UCSD-AML1 (cell line): ENCODE measurements around the gene RPS19BP1.
"Not testable (repeated sequence)": the region's sequence is repeated elsewhere in the genome, so short reads cannot be mapped to it uniquely, and the experiment has no call there.

Experiments
- DNase-seq: peaks from one replicate; lab custom pipeline; 2025; ENCODE audit not compliant: unreplicated experiment; lab: John Stamatoyannopoulos, UW

Gene RPS19BP1

GRCh38 chr22:39528681-39529486, 3.7 kb downstream of the RPS19BP1 start:
- peak; percentile 90 for DNase-seq

- no peak for DNase-seq
These were observed 4.4 kb downstream of the RPS19BP1 start for GRCh38 chr22:39528080-39528661.

GRCh38 chr22:39527481-39527961, 5.0 kb downstream of the RPS19BP1 start:
- DNase-seq = no peak

GRCh38 chr22:39526736-39527171, 5.8 kb downstream of the RPS19BP1 start:
- DNase-seq = no peak

GRCh38 chr22:39525658-39525975, 6.9 kb downstream of the RPS19BP1 start:
- no peak for DNase-seq

GRCh38 chr22:39524753-39525657, 7.5 kb downstream of the RPS19BP1 start:
- no peak for DNase-seq

GRCh38 chr22:39524089-39524752, 8.3 kb downstream of the RPS19BP1 start:
- no peak for DNase-seq

- DNase-seq = no peak
These were observed 9.8 kb downstream of the RPS19BP1 start for GRCh38 chr22:39522567-39523300.

- not testable (repeated sequence) for DNase-seq
These were observed 10.5 kb downstream of the RPS19BP1 start for GRCh38 chr22:39522091-39522490.

GRCh38 chr22:39521106-39521885, 11.3 kb downstream of the RPS19BP1 start:
- DNase-seq = not testable (repeated sequence)

- DNase-seq = peak; percentile 95
These were observed 12.1 kb downstream of the RPS19BP1 start, which contains the start of gene ATF4 for GRCh38 chr22:39520226-39521105. Gene ATF4 (plus strand): TSS chr22:39520562. CDS start chr22:39521446, 884 bp downstream.

GRCh38 chr22:39519681-39520225, 12.8 kb downstream of the RPS19BP1 start:
- DNase-seq = peak; percentile 96

GRCh38 chr22:39518996-39519680, 13.4 kb downstream of the RPS19BP1 start:
- peak; percentile 73 for DNase-seq

GRCh38 chr22:39518144-39518786, 14.3 kb downstream of the RPS19BP1 start:
- DNase-seq = no peak

GRCh38 chr22:39517470-39517869, 15.1 kb downstream of the RPS19BP1 start:
- DNase-seq = no peak

GRCh38 chr22:39515266-39516050, 17.1 kb downstream of the RPS19BP1 start:
- no peak for DNase-seq
